HG02840 (cell line): ENCODE measurements around the gene CATSPER1.

ENCODE experiments used
- ATAC-seq: cut with Tn5 transposase; IDR thresholded peaks from one replicate; pipeline ENCODE4 v1.9.1; 2021; ENCODE audit warnings: mild to moderate bottlenecking, moderate library complexity, moderate number of reproducible peaks; ENCODE audit not compliant: unreplicated experiment, low FRiP score

The CATSPER1 gene

GRCh38 chr11:66026017-66026529 is at the start of gene CATSPER1:
Gene CATSPER1, minus strand, starts transcription at chr11:66026479. Its CDS starts 100 bp downstream, at chr11:66026379.
- no peak for ATAC-seq

DNA sequence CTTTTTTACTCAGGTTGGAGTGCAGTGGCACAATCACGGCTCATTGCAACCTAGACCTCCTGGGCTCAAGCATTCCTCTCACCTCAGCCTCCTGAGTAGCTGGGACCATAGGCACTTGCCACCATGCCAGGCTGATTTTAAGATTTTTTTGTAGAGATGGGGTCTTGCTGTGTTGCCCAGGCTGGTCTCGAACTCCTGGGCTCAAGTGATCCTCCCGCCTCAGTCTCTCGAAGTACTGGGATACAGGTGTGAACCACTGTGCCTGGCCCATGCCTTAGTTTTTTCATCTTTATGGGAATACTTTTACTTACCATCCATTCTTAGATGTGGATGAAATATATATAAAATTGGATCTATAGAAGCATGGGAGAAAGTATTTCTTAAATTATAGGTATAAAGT is 49.0 kb upstream of the CATSPER1 start:
- ATAC-seq, result no peak

- no peak for ATAC-seq
Measured at GRCh38 chr11:66073669-66074068, 47.4 kb upstream of the CATSPER1 start.

DNA sequence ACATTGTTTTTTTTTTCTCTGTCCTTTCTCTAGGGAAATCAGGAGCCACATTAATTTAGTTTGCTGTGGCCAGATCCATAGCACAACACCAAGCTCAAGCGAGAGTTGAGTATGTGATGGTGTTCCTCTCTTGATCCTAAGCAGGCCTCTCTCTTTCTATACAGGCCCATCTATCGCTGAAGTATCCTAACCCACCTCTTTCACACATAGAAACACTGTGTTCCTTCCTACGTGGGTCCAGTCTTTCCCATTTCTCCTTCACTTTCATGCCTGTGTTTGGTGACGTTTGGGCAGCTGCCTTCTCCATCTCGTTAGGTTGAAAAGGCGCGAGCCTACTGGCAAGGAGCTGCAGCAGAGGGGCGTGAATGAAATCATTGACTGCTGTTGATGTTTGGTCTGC is 46.2 kb upstream of the CATSPER1 start:
- no peak for ATAC-seq

DNA sequence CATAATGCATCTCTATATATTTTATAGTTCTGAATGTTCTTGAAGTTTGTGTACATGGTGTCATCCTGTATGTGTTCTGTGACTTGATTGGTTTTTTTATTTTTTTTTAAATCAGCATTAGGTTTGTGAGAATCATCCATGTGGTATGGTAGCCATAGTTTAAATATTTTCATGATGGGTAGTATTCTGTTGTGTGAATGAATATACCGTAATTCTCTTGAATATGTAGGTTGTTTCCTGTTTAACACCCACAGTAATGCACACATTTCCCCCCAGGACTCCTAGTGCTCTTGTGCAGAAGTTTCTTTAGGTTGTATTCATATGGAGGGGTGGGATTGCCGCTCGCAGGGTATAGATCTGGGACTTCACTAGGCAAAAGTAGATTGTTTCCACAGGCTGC is 45.8 kb upstream of the CATSPER1 start:
- no peak for ATAC-seq

GRCh38 chr11:66071381-66071801 is 45.1 kb upstream of the CATSPER1 start:
- no peak for ATAC-seq

- peak; percentile 25 for ATAC-seq
Measured at GRCh38 chr11:66070604-66071380, 44.5 kb upstream of the CATSPER1 start.

DNA sequence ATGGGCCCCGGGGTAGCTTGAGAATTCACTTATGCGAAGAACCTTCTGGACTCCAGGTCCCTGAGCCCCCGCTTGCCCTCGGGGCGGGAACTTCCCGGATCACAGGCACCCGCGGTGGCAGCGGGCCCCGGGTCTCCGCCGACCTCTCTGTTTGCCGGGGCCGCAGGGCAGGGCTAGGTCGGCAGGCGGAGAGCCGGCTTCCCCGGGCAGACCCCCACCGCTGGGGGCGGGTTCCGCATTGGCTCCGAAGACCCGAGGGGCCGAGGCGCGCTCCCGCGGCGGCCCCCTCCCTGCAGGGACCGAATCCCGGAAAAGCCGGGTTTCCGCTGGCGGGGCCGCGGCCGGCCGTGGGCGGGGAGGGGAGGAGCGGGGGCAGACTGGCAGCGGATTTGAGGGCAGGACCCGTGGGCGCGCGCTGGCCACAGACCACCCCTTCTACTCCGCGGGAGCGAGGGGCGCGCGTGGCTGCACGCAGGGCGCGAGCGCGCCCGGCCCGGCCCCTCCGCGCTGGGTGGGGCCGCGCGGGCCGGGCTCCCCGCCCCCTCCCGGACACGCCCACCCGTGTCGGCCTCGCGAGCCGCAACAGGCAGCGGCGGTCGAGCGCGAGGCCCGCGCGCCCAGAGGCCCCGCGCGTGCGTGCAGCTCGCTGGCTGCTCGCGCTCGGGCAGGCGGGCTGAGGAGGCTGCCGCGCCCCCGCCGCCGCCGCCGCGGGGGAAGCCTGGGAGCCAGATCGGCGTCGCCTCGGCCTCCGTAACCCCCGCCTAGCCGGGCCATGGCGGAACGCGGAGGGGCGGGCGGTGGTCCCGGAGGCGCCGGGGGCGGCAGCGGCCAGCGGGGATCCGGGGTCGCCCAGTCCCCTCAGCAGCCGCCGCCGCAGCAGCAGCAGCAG is 43.7 kb upstream of the CATSPER1 start, which contains the start of gene PACS1:
Gene PACS1, plus strand, starts transcription at position 558 of the 889 bp plus-strand sequence. Its CDS starts 215 bp downstream, at position 773.
- ATAC-seq, result peak; percentile 40

DNA sequence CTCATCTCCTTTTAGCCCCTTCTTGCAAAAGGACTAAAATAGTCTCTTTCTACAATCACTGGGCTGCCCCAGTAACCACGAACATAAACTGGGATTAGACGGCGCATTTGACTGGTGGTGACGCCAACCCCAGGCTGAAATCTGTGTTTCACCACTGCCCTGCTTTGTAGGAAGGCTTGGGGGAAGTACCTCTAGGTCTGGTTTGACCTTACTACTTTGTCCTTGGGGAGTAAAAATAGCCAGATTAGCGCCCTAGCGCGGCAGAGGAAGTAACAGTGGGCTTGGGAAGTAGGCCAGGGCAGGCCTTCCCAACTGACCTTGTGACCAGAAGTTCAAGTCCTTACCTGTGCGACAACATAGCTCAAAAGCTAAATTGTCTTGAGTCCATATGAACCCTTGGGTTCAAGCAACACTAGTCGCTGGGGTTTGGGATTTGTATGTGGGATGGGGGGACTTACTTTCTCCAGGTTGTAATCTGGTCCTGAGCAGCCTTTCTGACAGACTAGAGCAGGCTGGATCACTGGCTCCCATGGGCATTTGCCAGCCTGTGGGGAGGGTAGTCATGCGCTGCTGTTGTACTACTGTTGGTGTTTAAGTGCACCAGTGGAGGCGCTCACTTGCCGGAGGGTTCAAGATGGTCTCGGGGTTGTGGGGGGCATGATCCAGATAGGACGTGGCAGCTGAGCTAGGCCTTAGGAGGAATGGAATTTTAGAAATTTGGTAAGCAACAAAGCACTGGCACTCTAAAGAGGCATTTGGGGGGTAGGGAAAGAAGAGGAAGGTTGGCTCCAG is 42.8 kb upstream of the CATSPER1 start:
- ATAC-seq, result peak; percentile 7

DNA sequence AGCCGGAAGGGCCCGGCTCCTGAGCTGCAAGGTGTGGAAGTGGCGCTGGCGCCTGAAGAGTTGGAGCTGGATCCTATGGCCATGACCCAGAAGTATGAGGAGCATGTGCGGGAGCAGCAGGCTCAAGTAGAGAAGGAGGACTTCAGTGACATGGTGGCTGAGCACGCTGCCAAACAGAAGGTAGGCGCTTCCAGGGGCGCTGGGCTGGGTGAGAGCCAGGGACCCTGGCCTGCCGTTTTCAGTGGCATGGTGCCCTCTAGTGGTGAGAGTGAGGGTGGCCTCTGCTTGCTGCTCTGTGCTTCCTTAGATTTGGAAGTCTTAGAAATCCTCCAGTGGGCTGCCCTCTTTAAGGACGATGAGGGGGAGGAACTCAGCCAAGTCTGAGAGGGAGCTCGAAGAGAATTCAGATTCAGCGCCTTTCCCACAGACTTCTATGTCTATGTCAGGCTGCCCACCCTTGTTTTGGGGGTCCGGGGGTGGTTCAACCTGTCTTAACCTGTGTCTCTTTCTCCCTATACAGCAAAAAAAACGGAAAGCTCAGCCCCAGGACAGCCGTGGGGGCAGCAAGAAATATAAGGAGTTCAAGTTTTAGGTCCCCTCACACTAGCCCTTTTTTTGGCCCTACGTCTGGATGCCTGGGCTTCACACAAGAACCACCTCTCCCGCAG is 42.0 kb upstream of the CATSPER1 start:
- ATAC-seq, result no peak

DNA sequence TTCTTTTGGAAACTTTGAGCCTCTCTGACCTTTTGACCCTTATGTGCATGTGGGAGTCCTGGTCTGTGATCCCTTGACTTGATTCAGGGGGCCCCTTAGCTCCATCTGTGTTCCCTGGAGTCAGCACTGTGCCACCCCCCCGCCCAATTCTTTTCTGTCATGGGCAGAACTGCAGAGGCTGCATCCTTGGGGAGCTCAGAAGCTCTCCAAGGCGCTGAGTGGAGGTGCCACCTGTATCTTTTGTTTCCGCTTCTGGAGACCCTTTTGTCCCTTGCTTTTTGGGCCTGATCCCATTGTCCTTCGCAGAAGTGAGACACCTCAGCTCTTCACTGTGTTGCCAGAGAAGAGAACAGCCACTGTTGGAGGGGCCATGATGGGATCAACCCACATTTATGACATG is 41.4 kb upstream of the CATSPER1 start:
- no peak for ATAC-seq

- no peak for ATAC-seq
Measured at GRCh38 chr11:66066751-66067150, 40.5 kb upstream of the CATSPER1 start.

DNA sequence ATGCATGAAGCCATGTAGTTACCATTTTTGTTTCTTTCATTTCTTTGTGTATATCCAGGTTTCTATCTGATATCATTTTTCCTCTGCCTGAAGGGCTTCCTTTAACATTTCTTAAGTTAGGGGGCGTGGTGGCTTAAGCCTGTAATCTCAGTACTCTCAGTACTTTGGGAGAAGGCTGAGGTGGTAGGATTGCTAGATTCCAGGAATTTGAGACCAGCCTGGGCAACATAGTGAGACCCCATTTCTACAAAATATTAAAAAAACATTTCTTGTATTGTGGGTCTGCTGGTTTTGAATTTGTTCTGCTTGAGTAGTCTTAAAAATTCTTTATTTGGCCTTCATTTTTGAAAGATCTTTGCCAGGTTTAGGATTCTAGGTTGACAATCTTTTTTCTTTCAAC is 38.3 kb upstream of the CATSPER1 start:
- ATAC-seq, result no peak

DNA sequence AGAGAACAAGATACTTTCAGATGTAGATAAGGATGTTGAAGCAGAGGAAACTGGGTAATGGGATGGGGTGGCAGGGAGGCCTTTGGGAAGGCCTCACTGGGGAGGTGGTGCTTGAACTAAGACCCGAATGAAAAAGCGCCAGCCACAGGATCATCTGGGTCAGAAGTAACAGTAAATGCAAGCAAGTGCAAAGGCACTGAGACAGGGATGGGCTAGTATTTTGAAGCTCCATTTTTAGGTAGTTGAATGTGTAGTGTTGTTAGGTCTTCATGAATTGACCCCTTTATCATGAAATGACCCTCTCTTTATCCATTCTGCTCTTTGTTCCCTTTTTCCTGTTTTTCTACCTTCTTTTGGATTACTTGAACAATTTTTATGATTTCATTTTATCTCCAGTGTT is 37.6 kb upstream of the CATSPER1 start:
- ATAC-seq, result no peak

DNA sequence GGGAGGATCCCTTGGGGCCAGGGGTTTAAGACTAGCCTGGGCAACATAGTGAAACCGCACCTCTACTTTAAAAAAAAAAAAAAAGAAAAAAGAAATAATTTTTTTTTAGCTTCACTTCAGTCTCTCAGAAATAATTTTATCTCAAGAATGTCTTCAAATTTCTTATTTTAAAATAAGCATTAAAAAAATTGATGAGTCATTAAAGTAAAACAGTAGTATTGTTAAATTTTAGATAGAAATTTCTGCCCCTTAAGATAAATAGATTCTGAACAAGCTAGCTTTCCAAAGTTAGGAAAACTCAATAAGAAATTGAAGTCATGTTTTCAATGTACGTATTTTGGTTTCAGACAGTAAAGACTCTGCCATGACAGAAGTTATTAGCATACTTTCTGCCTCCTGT is 36.1 kb upstream of the CATSPER1 start:
- no peak for ATAC-seq

- no peak for ATAC-seq
Measured at GRCh38 chr11:66061268-66061667, 35.0 kb upstream of the CATSPER1 start.

DNA sequence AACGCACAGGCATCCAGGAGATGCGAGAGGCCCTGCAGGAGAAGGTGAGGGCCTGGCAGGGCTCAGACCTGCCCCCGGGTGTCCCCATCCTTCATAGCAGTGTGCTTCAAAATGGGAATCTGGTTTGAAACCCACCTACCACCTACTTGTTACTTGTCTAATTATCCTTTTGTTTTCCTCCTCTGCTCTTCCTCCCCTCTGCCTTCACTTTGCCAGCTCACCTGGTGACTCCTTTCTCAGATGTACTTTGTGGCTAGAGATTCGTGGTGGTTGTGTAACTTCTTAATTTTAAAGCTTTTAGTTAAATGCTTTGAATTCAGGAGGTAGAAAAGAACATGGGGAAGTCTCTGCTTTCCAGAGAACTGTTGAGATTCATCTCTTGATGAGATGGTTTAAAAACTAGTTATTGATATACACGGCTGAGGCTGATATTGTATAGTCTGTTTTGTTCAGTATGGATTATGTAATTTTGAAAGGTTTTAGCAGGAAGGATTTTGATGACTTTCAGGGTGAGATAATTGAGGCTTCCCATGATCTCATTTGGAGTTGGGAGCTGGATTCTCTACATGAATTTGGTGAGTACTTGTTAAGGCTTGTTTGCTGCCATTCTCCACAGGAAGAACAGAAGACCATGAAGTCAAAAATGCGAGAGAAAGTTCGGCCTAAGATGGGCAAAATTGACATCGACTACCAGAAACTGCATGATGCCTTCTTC is 33.8 kb upstream of the CATSPER1 start:
- ATAC-seq, result no peak

DNA sequence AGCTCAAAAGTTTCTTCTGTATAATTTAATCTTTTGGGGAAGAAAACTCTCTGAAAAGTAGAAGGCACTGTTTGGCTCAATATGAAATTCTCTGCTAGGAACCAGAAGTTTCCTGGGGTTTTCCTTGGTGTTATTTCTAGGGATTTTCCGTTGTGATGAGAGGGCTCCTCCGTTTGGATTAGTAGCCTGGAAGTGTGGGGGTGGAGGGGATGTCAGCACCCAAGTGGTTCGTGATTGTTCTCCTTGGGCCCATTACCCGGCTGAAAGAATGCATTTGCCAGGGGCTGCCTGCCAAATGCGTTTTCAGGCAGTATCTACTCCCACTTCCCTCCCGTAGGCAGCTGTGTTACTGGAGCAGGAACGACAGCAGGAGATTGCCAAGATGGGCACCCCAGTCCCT is 30.2 kb upstream of the CATSPER1 start:
- no peak for ATAC-seq

GRCh38 chr11:66055021-66055420 is 28.7 kb upstream of the CATSPER1 start:
- ATAC-seq, result no peak
